KMS-11 (cell line): ENCODE measurements around the gene TLE4.
A peak's percentile ranks its signal among the peaks of the same experiment; 100 is the strongest.

Source experiments
- H2AFZ ChIP-seq: fragments of 200-600 bp; sonication (generic); 2 replicates; pipeline ENCODE4 v1.6.1; 2016; ENCODE audit warnings: antibody characterized with exemption, mixed run types, low read depth
- H3K27ac ChIP-seq: fragments of 200-600 bp; sonication (generic); 2 replicates; pipeline ENCODE4 v1.6.1; 2016; ENCODE audit warnings: mild to moderate bottlenecking, mixed run types
- H3K27me3 ChIP-seq: fragments of 200-600 bp; sonication (generic); 2 replicates; pipeline ENCODE4 v1.6.1; 2017; ENCODE audit warnings: mild to moderate bottlenecking, low read depth, mixed run types, moderate library complexity; ENCODE audit not compliant: insufficient read depth
- H3K36me3 ChIP-seq: fragments of 200-600 bp; sonication (generic); 2 replicates; pipeline ENCODE4 v1.6.1; 2017; ENCODE audit warnings: mild to moderate bottlenecking, mixed run types; ENCODE audit not compliant: insufficient read depth
- H3K4me1 ChIP-seq: fragments of 200-600 bp; sonication (generic); 2 replicates; pipeline ENCODE4 v1.6.1; 2016; ENCODE audit warnings: mild to moderate bottlenecking, low read depth, mixed run types; ENCODE audit not compliant: poor library complexity, severe bottlenecking
- H3K4me2 ChIP-seq: fragments of 200-600 bp; sonication (generic); 2 replicates; pipeline ENCODE4 v1.7.0; 2016; ENCODE audit warnings: mild to moderate bottlenecking, mixed run types
- H3K4me3 ChIP-seq: fragments of 200-600 bp; sonication (generic); IDR thresholded peaks from 2 replicates; pipeline ENCODE4 v1.6.1; 2017; ENCODE audit warnings: low read depth, low read length, mixed read lengths; ENCODE audit not compliant: insufficient read depth
- H3K79me2 ChIP-seq: fragments of 200-600 bp; sonication (generic); 2 replicates; pipeline ENCODE4 v1.6.1; 2016; ENCODE audit warnings: low read depth, mixed run types; ENCODE audit not compliant: insufficient read depth
- H3K9ac ChIP-seq: fragments of 200-600 bp; sonication (generic); 2 replicates; pipeline ENCODE4 v1.6.1; 2016; ENCODE audit warnings: mild to moderate bottlenecking, mixed run types
- H4K20me1 ChIP-seq: fragments of 200-600 bp; sonication (generic); 2 replicates; pipeline ENCODE4 v1.6.1; 2016; ENCODE audit warnings: mild to moderate bottlenecking, mixed run types; ENCODE audit not compliant: insufficient read depth
- TF ChIP-seq, protein P1 (sequence below): fragments of 200-600 bp; sonication (generic); conservative IDR thresholded peaks from 2 replicates; pipeline ENCODE4 v1.6.1; 2017; ENCODE audit warnings: low read depth, mild to moderate bottlenecking, antibody characterized with exemption, low read length, moderate library complexity, mixed read lengths

TLE4 gene

DNA sequence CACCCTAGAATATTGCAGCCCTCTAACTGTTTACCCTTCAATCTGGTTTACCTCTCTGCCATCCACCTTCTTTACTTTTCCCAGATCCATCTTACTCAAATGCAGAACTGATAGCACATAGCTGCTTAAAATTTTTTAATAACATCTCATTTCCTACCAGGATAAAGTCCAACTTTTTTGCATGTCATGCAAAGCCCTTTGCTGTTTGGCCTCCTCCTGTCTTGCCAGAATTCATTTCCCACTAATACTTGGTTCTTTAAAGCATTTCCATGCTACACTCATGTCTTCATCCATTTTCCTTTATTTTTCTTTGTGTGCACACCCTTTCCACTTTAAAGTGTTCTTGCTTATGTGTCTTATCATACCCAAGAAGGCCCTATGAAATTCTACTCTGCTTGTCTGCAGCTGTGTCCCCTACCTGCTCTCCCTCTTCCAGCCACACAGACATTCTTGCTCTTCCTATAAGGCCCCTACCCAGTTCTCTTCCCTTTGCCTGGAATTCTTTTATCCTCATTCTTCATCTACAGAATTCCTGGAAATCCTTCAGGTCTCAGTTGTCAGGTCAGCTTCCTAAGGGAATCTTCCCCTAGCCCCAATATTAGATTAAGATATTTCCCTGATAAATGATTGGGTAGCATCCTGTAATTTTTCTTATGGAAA is 50.3 kb downstream of the TLE4 start:
- Histone ChIP-seq H3K4me1 (no peaks in the 10 kb centered on the region), H3K4me2 (no peak overlapping the region), H3K27me3 (no peaks in the 10 kb centered on the region), H4K20me1 (no peaks in the 10 kb centered on the region), H3K9ac (no peak overlapping the region), H3K4me3 (no peak overlapping the region), H3K27ac (no peak overlapping the region), H3K79me2 (no peaks in the 10 kb centered on the region), H2AFZ (no peak overlapping the region), H3K36me3 (no peaks in the 10 kb centered on the region)
- TF ChIP-seq, protein P1, sequence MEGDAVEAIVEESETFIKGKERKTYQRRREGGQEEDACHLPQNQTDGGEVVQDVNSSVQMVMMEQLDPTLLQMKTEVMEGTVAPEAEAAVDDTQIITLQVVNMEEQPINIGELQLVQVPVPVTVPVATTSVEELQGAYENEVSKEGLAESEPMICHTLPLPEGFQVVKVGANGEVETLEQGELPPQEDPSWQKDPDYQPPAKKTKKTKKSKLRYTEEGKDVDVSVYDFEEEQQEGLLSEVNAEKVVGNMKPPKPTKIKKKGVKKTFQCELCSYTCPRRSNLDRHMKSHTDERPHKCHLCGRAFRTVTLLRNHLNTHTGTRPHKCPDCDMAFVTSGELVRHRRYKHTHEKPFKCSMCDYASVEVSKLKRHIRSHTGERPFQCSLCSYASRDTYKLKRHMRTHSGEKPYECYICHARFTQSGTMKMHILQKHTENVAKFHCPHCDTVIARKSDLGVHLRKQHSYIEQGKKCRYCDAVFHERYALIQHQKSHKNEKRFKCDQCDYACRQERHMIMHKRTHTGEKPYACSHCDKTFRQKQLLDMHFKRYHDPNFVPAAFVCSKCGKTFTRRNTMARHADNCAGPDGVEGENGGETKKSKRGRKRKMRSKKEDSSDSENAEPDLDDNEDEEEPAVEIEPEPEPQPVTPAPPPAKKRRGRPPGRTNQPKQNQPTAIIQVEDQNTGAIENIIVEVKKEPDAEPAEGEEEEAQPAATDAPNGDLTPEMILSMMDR = no peak

DNA sequence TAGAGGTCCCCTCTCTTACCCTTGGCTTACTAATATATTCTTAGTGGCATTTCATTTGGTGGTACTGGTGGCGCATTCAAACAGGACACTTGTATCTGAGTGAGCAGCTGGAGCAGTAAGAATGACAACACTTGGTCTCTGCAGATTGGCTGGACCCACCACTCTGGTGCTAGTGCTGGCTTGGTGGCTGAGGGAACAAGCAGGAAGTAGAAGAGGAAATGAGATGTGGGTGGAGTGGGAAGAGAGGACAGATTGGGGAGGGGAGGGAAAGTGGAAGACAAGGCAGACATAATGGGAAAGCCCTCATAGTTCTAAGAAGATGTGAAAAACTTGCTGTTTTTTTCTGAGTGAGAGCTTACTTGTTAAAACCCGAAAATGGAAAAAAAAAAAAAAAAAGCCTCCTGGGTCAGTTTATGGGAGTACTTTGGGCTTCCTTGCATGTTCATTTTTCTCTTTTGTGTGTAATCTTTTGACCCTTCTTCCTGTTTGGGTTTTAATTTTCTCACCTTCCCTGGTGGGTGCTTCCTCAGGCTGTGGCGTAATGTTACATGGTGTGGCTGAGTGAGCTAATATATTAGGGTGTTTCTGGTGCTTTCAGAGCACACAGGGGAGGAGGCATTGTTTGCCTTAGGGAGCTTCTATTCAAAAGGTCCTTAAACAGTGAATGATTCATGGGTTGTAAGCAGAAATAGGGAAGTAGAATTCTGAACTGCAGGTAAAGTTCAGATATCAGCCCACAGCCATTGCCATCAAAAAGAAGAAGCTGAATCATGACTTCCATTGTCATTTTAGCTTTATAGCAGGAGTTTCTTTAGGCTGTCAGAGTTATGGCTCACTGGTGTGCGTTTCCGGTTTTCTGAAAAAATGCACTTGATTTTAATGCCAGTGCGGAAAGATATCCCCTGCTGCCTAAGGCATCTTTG is 52.3 kb downstream of the TLE4 start:
- H3K4me3 ChIP-seq = no peak overlapping the region
- no peak overlapping the region for H2AFZ ChIP-seq
- no peak overlapping the region for H3K27ac ChIP-seq
- TF ChIP-seq, protein P1 = no peak
- H3K27me3 ChIP-seq = no peaks in the 10 kb centered on the region
- H3K4me1 ChIP-seq = no peaks in the 10 kb centered on the region
- H3K79me2 ChIP-seq = no peaks in the 10 kb centered on the region
- no peak overlapping the region for H3K4me2 ChIP-seq
- H4K20me1 ChIP-seq = no peaks in the 10 kb centered on the region
- H3K9ac ChIP-seq = no peak overlapping the region
- no peaks in the 10 kb centered on the region for H3K36me3 ChIP-seq

GRCh38 chr9:79629721-79630120 is 58.0 kb downstream of the TLE4 start:
- H4K20me1 ChIP-seq = no peaks in the 10 kb centered on the region
- no peak overlapping the region for H3K4me2 ChIP-seq
- H3K36me3 ChIP-seq = no peaks in the 10 kb centered on the region
- no peaks in the 10 kb centered on the region for H3K79me2 ChIP-seq
- TF ChIP-seq, protein P1 = no peak
- no peaks in the 10 kb centered on the region for H3K27me3 ChIP-seq
- H2AFZ ChIP-seq = no peak overlapping the region
- no peak overlapping the region for H3K27ac ChIP-seq
- no peak overlapping the region for H3K9ac ChIP-seq
- no peak overlapping the region for H3K4me3 ChIP-seq
- peaks cover 16% of the 10 kb centered on the region for H3K4me1 ChIP-seq

GRCh38 chr9:79630521-79631403 is 59.0 kb downstream of the TLE4 start:
- peaks cover 16% of the 10 kb centered on the region for H3K4me1 ChIP-seq
- H3K79me2 ChIP-seq = no peaks in the 10 kb centered on the region
- H3K36me3 ChIP-seq = no peaks in the 10 kb centered on the region
- no peak overlapping the region for H3K4me3 ChIP-seq
- H2AFZ ChIP-seq = no peak overlapping the region
- peak overlapping the region; percentile 16; the same call in 1 of the 2 replicates for H3K27ac ChIP-seq
- no peaks in the 10 kb centered on the region for H3K27me3 ChIP-seq
- no peak overlapping the region; the same call in 1 of the 2 replicates for H3K9ac ChIP-seq
- H4K20me1 ChIP-seq = no peaks in the 10 kb centered on the region
- TF ChIP-seq, protein P1 = no peak
- peak overlapping the region; percentile 41 for H3K4me2 ChIP-seq
